A549 (cell line): ENCODE results near the gene F2.

Experiments used
- EP300 ChIP-seq, 2 experiments: fragments of >200 bp; sonication (Bioruptor Twin); formaldehyde crosslinking; IDR thresholded peaks; 2 replicates in 1 of 2; 3 replicates in 1 of 2; pipeline ENCODE4 v1.6.1; 2016 to 2017
- ESRRA ChIP-seq: fragments of 150-350 bp; IDR thresholded peaks from 2 replicates; pipeline ENCODE4 v1.6.1; 2014; ENCODE audit warnings: mild to moderate bottlenecking, low read length, borderline replicate concordance
- FOSL2 ChIP-seq, 2 experiments: fragments of 450-650 bp in 1 of 2; fragments of >200 bp in 1 of 2; sonication (Bioruptor Twin) in 1 of 2; formaldehyde crosslinking; IDR thresholded peaks; 2 replicates each; pipeline versions ENCODE4 v1.5.0 to v1.6.1; 2016 to 2020; ENCODE audit warnings: mild to moderate bottlenecking in 1 of 2, moderate library complexity in 1 of 2
- HMGXB4 ChIP-seq: fragments of 250-450 bp; sonication (Bioruptor Pico); IDR thresholded peaks from 2 replicates; pipeline ENCODE4 v1.5.0; 2021; ENCODE audit warnings: mild to moderate bottlenecking, moderate library complexity, borderline replicate concordance
- HOXB5 ChIP-seq: fragments of 250-450 bp; sonication (Bioruptor Pico); IDR thresholded peaks from 2 replicates; pipeline ENCODE4 v1.5.0; 2020; ENCODE audit warnings: mild to moderate bottlenecking, moderate library complexity
- KDM5A ChIP-seq: fragments of 200-600 bp; sonication (generic); IDR thresholded peaks from 2 replicates; pipeline ENCODE4 v1.6.1; 2016; ENCODE audit warnings: antibody characterized with exemption, mild to moderate bottlenecking
- PBX3 ChIP-seq: IDR thresholded peaks from 2 replicates; pipeline ENCODE4 v1.6.1; 2012
- POLR2A ChIP-seq: IDR thresholded peaks from 2 replicates; pipeline ENCODE4 v1.6.1; 2012; ENCODE audit warnings: mild to moderate bottlenecking, low read length
- RAD21 ChIP-seq, 2 experiments: fragments of >200 bp in 1 of 2; sonication (Bioruptor Twin) in 1 of 2; formaldehyde crosslinking in 1 of 2; IDR thresholded peaks in 1 of 2; conservative IDR thresholded peaks in 1 of 2; 2 replicates in 1 of 2; 3 replicates in 1 of 2; pipeline ENCODE4 v1.6.1; 2012 to 2018; ENCODE audit warnings: inconsistent platforms in 1 of 2
- RNF2 ChIP-seq: fragments of 200-600 bp; sonication (generic); IDR thresholded peaks from 2 replicates; pipeline ENCODE4 v1.6.1; 2016; ENCODE audit warnings: low read depth, mild to moderate bottlenecking, antibody characterized with exemption, moderate library complexity, borderline replicate concordance
- SMC3 ChIP-seq: fragments of >200 bp; sonication (Bioruptor Twin); formaldehyde crosslinking; IDR thresholded peaks from 3 replicates; pipeline ENCODE4 v1.6.1; 2018; ENCODE audit warnings: inconsistent platforms
- ZFP36 ChIP-seq: fragments of 450-650 bp; IDR thresholded peaks from 2 replicates; pipeline ENCODE4 v1.6.1; 2014; ENCODE audit warnings: borderline replicate concordance; ENCODE audit not compliant: partially characterized antibody
- TF ChIP-seq, protein P1 (sequence below): fragments of >200 bp; sonication (Bioruptor Twin); formaldehyde crosslinking; IDR thresholded peaks from 3 replicates; pipeline ENCODE4 v1.5.1; 2016
- TF ChIP-seq, protein P2 (sequence below): IDR thresholded peaks from 2 replicates; pipeline ENCODE4 v1.6.1; 2012; ENCODE audit warnings: low read depth, borderline replicate concordance

DNA sequence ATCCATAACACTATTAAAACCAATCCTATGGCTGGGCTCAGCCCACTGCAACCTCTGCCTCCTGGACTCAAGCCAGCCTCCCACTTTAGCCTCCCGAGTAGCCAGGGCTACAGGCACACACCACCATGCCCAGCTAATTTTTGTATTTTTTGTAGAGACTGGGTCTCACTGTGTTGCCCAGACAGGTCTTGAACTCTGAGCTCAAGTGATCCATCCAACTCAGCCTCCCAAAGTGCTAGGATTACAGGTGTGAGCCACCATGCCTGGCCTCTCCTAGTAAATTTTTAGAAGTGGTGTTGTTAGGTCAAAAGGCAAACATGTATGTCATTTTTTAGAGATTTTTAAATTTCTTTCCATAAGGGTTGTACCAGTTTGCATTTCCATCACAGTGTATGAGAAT lies 14.2 kb downstream of the F2 start:
- TF ChIP-seq, protein P1, sequence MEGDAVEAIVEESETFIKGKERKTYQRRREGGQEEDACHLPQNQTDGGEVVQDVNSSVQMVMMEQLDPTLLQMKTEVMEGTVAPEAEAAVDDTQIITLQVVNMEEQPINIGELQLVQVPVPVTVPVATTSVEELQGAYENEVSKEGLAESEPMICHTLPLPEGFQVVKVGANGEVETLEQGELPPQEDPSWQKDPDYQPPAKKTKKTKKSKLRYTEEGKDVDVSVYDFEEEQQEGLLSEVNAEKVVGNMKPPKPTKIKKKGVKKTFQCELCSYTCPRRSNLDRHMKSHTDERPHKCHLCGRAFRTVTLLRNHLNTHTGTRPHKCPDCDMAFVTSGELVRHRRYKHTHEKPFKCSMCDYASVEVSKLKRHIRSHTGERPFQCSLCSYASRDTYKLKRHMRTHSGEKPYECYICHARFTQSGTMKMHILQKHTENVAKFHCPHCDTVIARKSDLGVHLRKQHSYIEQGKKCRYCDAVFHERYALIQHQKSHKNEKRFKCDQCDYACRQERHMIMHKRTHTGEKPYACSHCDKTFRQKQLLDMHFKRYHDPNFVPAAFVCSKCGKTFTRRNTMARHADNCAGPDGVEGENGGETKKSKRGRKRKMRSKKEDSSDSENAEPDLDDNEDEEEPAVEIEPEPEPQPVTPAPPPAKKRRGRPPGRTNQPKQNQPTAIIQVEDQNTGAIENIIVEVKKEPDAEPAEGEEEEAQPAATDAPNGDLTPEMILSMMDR, result no peak
- TF ChIP-seq PBX3, result no peak
- TF ChIP-seq RAD21 (conservative IDR thresholded peaks at IDR 0.05 in 1 of 2, IDR thresholded peaks at IDR 0.05 in 1 of 2), result no peak
- TF ChIP-seq RNF2, result no peak
- TF ChIP-seq POLR2A, result no peak
- TF ChIP-seq, protein P2, sequence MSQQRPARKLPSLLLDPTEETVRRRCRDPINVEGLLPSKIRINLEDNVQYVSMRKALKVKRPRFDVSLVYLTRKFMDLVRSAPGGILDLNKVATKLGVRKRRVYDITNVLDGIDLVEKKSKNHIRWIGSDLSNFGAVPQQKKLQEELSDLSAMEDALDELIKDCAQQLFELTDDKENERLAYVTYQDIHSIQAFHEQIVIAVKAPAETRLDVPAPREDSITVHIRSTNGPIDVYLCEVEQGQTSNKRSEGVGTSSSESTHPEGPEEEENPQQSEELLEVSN, result no peak
- TF ChIP-seq HOXB5 (CRISPR knock-in tag), result no peak
- TF ChIP-seq FOSL2 (IDR thresholded peaks at IDR 0.05), result no peak
- TF ChIP-seq FOSL2 (CRISPR knock-in tag; IDR thresholded peaks at IDR 0.05), result no peak
- no peak for TF ChIP-seq ZFP36
- no peak for TF ChIP-seq ESRRA
- no peak for TF ChIP-seq EP300 (IDR thresholded peaks at IDR 0.05)
- TF ChIP-seq HMGXB4, result no peak
- TF ChIP-seq SMC3, result no peak
- TF ChIP-seq KDM5A, result no peak
